Hematopoietic multipotent progenitor cell (in vitro differentiated cells): ENCODE data around the gene FGF1. TPM values are rescaled to one million over a fixed set of nuclear protein-coding genes. Genes with fewer than 3 reads are reported as not detected.

Source experiments
- DNase-seq, 3 donors: peaks; one replicate each; pipeline ENCODE4 v3.0.0-alpha.2; 2011 to 2015; ENCODE audit warnings: low read depth in 2 of 3, low spot score in 2 of 3
- total RNA-seq: library from RNA; depleted of rRNA; stranded (reverse); fragments of >200 nt; gene quantifications from one replicate; pipeline ENCODE4 v1.2.3, GENCODE V29; 2012

FGF1 gene
- total RNA-seq, result not detected

DNA sequence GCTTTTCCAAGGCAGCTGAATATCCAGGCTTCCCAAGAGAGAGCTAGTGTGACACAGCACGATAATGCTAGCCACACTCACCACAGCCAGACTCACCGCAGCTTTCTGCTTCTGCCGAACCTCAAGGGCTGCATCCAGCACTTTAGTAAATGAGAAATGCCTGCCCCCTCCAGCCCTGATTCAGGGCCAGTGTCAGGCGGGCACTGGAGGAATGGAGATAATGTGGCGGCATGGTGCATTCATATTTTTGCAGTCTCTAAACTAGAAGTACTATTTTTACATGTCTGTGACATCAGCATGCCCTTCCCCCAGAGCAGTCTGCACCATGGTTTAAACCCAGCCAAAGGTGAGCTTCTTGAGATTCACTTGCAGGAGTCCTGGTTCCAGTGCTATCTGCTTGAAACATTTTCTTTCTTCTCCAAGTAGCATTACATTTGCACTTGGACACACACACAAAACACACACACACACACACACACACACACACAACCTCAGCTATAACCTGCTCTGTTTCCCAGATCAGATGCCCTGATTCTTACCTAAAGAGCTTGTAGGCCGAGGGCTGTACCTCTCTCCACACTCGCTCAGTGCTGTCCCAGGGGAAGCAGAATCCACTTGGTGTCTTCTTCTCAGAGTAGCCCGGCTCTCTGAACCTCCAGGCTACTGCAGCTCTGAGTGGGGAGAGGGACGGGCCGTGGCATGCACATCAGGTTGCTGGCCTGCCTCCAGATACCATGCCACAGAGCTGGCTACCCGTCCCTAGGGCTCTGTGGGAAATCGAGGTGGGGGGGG is at the start of gene FGF1:
FGF1 (minus strand) TSS at position 673 of the 792 bp plus-strand sequence. CDS start 71,963 bp downstream, outside the sequence.
- DNase-seq, result no peak

DNA sequence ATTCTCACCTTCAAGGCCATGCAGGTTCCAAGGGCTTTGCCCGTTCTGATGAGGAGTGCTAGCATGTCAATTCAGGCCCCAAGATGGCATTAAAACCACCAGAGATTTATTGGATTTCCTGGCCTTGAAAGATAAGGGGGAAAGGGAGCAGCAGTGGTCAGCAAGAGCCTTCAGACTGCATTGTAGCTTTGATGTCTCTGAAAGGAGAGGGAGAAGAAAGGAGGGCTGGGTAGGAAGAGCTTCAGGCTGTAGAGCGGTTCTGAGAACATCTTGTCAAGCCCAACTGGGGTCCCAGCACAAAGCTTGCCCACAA is 41.8 kb upstream of the FGF1 start:
- peak in 1 of 3 donors; percentile 46 for DNase-seq

DNA sequence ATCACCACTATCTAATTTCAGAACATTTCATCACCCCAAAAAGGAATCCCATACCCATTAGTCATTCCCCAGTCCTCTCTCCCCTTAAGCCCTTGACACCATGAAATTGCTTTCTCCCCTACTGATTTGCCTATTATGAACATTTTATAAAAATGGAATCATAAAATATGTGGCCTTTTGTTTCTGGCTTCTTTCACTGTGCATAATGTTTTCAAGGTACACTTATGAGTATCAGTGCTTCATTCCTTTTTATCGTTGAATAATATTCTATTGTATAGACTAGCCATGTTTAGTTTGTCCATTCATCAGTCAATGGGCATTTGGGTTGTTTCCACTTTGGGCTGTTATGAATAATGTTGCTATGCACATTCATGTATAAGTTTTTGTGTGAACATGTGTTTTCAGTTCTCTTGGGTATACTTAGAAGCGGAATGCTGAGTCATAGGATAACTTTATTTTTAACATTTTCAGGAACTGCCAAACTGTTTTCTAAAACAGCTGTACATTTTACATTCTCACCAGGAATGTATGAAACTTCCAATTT is 40.4 kb upstream of the FGF1 start:
- DNase-seq, result peak in 1 of 3 donors; percentile 59

DNA sequence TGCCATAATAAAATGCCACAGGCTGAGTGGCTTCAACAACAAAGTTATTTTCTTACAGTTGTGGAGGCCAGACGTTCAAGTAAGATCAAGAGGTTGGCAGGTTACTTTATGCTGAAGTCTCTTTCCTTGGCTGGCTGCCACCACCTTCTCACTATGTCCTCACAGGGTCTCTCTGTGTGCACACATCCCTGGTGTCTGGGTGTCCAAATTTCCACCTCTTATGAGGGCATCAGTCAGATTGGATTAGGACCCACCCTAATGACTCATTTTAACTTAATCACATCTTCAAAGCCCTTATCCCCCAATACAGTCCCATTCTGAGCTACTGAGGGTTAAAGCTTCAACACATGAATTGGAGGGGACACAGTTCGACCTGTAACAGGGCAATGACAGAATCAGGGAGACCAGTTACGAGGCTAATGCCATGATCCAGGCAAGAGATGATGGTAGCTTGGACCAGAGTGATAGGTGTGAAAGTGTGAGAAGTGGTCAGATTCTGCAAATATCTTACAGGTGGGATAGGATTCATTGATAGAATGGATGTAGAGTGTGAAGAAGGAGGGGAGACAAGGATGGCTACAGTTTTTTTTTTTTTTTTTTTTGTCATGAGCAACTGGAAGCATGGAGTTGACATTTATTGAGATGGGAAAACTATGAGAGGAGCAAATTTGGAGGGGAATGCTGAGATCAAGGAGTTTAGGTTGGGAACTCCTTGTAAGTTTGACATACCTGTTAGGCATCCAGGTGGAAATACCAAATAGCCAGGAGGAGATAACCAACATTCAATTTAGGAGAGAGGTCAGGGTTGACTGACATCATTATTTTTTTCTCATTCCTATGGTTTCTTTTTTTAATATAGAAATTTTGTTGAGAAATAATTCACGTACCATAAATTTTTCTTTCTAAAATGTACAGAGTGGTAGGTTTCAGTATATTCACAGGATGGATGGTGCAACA is 39.6 kb upstream of the FGF1 start:
- no peak for DNase-seq

DNA sequence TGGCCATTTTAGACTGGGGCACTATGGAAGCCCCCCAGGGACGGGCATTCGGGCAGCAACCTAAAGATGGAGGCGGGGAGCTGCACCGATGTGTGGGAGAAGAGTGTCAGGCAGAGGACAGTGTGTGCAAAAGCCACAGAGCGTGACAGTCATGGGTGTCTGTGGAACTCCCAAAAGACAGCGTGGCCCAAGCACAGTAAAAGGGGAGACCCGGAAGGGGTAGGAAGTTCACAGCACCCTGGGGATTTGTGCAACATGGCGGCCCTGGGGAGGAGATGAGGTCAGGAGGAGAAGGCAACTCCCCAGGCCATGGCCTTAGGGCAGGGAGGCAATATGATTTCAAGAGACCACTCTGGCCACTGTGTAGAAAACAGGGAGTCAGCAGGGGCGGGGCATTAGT is 38.9 kb upstream of the FGF1 start:
- no peak for DNase-seq

DNA sequence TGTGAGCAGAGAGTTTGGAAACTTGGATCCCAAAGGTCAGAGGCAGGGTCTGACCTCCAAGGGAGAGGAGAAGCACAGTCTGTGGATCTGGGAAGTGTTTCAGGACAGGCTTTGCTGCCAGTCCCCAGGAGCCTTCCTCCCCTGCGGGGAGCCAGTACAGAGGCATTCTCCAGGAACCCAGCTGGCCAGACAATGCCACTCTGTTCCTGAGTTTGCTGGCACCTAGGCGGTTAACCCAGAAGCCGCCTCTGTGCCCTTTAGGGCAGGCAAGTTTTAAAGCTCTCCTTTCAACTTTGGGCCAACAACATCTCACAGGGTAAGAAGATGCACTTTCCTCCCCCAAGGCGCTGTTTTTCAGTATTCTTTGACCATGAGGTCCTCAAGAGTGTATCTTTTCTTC is 37.0 kb upstream of the FGF1 start:
- no peak for DNase-seq

DNA sequence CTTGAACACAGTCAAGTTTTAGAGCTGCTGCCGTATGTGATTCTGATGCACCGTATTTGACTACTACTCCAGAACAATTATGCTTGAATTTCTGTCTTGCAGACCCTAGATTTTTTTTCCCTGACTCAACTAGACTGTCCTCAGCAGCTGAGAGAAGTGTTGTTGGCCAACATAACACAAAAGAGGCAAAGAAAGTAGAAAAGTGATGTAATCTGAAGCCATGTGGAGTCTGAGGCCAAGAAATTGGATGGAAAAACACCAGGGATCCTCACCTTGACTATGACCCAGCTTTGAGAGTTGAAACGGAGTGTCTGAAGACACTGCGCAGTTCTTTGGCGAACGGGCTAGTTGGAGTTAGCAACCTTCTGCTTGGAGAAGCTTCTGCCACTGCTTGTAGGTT is 36.3 kb upstream of the FGF1 start:
- no peak for DNase-seq

DNA sequence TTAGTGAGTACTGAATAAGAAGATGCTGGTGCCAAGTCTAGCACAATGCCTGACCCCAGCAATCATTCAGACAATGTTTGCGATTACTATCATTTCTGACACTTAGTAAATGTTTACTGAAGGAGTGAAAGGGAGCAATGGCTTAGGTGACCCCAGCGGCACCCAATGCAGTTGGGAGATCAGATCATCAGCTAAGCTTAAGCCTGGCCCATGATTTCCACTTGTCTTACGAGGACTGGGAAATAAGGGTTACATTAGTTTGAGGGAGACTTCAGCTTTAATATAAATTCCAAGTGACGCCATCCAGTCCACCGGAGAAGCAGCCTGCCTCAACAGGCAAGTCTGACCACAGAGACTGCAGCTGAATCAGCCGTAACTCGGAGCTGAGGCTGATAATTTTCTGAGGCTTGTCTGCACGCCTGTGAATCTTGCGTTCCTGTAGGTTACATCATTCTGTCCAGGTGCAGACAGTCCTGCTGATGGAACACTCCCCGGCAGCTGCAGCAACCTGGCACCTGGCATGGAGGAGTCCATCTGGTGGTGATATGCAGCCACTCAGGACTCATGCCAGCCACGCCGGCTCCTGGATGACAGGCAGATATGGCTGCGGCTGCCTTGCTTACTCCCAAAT is 34.9 kb upstream of the FGF1 start:
- DNase-seq, result no peak

DNA sequence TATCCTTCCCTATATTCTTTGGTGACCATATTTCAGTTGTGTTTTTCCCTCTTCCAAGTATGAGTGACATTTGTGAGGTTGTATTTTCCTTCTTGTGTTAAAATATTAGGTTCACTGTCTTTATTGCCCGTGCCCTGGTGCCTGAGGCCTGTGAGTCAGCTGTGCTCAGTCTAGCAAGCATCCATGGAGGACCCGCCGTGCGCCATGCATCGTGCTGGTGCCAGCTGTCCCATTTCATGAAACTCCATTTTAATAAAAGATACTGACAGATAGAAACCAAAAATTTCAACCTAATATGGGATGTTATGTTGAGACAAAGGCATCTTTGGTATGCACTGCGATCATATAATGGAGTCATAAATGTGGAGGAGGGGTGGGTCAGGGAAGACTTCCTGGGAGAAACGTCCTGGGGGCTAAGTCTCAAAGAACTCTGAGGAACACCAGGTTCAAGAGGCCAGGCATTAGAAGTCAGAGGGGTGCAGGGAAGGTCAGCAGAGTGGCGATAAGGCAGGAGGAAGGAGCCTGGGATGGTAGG is 34.0 kb upstream of the FGF1 start:
- no peak for DNase-seq

DNA sequence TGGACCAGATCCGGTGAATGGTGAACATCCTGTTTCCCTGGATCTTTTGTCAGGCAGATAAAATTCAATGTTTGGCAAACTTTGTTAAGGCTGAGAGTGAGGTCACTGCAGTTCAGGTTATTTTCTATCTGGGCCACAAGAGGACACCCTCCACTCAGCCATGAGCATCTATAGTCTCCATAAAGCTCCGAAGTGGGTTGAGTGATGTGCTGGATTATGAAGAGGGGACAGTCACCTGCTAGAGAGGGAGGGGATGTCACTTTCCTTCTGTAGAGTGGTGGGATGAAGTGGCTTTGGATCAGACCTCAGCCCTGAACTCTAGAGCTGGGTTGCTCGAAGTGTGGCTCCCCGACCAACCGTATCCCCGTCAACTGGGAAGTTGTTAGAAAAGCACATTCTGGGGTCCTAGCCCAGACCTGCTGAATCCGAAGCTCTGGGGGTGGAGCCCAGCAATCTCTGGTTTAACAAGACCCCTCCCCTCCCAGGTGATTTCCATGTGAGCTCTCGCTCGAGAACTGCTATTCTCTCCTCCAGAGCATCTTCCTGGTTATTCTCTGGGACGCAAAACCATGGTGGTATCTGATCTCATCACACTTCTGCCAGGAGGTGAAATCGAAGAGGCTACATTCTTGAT is 31.8 kb upstream of the FGF1 start:
- peak in 2 of 3 donors; percentile 54 to 74 for DNase-seq

DNA sequence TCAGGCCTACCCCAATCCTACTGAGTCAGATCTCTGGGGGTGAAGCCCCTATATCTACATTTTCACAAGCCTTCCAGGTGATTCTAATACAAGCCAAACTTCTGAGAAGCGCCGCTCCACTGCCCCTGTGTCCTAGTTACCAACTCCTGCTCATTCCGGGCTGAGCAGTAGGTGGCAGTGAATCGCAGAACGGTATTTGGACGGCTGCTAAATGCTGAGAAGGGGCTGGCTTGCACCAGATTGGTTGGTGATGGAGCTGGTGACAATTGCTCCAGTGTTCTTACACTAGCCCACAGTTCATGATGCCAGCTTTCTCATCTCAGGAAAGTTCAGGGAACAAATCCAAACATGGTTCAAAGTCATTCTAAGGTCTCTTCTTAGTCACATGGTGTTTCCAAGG is 31.1 kb upstream of the FGF1 start:
- DNase-seq, result peak in 2 of 3 donors; percentile 64 to 84

DNA sequence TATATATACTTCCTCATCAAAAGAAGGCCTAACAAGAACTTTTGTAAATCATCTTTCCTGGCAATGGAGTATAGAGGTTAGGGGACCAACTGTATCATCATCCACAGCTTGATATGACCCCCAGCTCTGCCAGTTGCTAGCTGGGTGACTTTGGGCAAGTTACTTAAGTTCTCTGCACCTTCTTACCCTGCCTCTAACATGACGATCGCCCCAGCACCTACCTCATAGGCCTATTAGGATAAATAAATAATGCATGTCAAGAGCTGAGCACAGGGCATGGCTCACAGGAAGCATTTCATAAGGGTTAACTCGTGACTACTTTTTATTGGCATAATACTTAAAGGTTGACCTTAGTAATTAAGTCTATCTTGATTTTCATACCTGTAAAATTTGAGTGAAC is 29.4 kb upstream of the FGF1 start:
- no peak for DNase-seq

DNA sequence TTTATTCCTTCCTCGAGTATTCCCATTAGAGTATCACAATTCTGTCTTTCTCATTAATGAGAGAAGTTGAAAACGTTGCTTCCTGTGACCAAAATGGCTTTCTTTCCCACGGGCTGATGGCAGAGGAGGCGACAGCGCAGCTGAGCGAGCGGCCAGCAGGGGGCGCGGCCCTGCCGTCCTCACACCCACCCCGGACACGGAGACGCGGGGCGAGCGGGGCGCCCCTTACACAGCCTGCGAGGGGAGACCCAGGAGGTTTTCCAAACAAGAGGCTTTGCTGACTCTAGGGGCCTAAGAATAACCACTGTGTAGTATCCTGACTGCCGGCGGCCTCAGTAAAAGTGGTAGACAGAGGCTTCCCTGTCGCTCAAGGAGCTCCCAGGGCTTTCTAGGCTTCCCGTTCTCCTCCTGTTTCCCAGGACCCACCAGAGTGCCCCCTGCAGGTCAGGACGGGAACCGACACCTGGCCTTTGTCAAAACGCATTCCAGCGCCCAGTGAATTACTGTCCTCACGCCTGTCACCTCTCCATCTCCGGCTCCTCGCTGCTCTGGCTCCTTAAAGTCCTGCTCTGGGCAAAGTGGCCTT is 27.3 kb upstream of the FGF1 start:
- DNase-seq, result peak; percentile 80 to 90 (median 85)

DNA sequence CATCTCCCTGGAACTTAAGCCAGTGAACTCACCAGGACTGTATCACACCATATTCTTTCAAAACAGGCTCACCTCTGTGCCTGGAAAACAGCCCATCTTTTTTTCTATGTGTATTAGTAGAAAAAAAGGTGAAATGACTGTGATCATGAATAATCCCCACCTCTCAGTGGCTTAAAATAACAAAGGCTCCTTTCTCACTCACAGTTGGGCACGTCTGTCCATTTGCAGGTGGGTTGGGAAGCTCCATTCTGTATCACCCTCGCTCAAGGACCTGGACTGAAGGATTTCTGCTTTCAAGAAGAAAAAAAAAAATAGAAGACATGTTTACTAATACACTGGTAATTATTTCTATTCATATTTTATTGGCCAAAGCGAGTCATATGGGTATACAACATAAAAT is 17.3 kb upstream of the FGF1 start:
- no peak for DNase-seq

DNA sequence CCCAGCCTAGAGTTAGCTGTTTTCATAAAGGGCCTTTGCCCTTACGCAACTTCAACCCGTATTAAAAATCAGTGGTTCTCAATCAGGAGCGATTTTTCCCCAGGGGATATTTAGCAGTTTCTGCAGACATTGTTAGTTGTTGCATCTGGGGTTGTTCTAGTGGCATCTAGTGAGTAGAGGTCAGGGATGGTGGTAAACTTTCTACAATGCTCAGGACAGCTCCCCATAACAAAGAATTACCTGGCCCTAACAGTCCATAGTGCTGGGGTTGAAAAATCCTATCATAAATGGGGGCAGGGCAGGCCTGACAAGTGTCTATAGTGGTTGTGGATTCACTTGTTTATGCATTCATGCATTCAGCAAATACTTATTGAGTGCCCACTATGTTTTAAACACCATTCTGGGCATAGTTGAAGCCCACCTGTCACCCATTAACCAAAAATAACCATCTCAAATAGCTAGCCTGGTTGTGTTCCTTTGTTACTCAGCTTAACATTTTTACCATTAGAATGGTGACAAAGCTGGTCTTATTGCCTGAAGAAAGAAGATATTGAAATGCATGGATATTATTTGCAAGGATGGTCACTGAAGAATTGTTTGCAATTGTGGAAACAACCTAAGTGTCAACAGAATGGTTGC is 15.9 kb upstream of the FGF1 start:
- no peak for DNase-seq

DNA sequence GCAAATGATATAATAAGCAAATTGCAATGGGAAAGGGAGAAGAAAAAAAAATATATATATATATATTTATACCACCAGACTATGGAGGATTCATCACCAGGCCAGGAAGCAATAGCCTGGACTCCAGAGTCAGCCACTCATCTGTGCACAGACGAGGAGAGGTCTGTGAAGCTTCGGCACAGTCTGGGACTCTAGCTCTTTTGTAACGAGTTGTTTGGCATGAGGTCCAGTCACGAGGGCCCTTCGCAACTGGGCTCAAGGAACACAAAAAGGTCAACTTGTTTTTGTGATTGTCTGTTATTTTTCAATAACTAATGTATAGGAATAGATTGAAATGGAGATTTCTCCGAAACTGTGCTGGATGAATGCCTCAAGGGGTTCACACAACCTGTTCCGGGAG is 14.7 kb upstream of the FGF1 start:
- no peak for DNase-seq

DNA sequence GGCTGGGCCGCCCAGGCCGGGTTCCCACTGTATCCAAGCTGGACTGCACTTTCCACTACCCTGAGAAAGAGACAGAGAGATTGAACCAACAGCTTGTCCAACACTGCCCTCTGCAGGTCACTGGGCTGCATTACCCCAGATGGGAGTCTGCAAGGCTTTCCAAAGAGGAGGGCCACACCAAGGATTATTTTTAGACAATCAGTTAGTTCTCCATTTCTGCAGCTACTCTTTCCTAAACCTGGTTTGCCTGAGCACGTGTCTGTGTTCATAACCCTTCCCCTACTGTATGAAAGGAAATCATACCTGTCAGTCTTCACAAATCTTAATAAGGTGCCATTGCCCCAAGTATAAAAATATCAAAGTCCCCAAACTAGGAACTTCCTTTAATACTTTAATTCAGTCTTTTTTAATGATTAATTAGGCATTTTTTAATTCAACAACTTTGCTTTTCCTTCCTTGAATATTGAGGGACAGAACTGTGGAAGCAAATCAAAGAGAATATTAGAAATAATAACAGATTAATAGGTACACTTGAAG is 13.4 kb upstream of the FGF1 start:
- DNase-seq, result peak; percentile 54 to 89 (median 71)

DNA sequence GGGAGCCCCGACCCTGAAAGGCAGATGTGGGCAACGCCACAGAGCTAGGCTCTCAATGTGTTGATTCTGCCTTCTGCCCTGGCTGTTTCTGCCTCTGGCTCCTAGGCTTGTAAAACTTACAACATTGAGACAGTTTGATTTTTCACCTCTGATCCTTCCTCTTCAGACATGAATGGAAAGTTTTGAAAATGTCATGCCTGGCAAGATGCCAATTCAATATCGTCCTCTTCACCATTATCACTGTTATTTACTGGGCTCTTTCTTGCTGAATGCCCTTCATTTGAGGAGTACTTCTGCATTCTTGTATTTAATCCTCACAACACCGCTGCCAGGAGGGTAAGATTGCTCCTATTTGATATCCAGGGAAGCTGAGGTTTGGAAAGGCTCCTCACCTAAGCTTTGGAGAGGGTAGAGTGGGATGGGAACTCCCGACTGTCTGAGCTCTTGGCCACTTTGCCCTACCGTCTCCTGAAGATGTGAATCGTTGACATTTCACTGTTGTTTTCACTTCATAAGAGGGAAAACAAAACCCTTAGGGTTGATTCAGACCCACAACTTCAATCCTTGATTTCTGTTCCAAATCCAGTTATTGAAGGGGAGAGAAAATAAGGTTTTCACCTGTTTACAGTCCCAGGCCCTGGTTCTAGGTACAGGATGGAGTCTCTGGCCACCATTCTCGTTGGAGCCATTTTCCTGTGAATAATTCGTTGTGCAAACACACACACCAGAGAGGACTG is 12.7 kb upstream of the FGF1 start:
- no peak for DNase-seq
